GM18873 (cell line): ENCODE measurements around the gene CDHR1.

Experiments
- ATAC-seq: cut with Tn5 transposase; IDR thresholded peaks from one replicate; pipeline ENCODE4 v1.9.1; 2021; ENCODE audit warnings: mild to moderate bottlenecking, moderate library complexity, moderate number of reproducible peaks; ENCODE audit not compliant: unreplicated experiment, low FRiP score

CDHR1 gene

GRCh38 chr10:84196941-84197340 is 2.6 kb downstream of the CDHR1 start:
- ATAC-seq, result no peak

GRCh38 chr10:84197643-84198042 is 3.3 kb downstream of the CDHR1 start:
- no peak for ATAC-seq

GRCh38 chr10:84198206-84198915 is 4.0 kb downstream of the CDHR1 start:
- ATAC-seq, result no peak

GRCh38 chr10:84200537-84201243 is 6.4 kb downstream of the CDHR1 start:
- no peak for ATAC-seq

- ATAC-seq, result no peak
Measured at GRCh38 chr10:84201244-84201606, 6.9 kb downstream of the CDHR1 start.

GRCh38 chr10:84201682-84202081 is 7.3 kb downstream of the CDHR1 start:
- ATAC-seq, result no peak

- no peak for ATAC-seq
Measured at GRCh38 chr10:84202349-84202748, 8.0 kb downstream of the CDHR1 start.

GRCh38 chr10:84204122-84204521 is 9.8 kb downstream of the CDHR1 start:
- ATAC-seq, result no peak

GRCh38 chr10:84204610-84205009 is 10.3 kb downstream of the CDHR1 start:
- no peak for ATAC-seq

GRCh38 chr10:84205049-84205852 is 10.9 kb downstream of the CDHR1 start:
- ATAC-seq, result peak; percentile 80

GRCh38 chr10:84205853-84206525 is 11.7 kb downstream of the CDHR1 start:
- no peak for ATAC-seq

- no peak for ATAC-seq
Measured at GRCh38 chr10:84208023-84208422, 13.7 kb downstream of the CDHR1 start.

GRCh38 chr10:84211566-84211965 is 17.2 kb downstream of the CDHR1 start:
- no peak for ATAC-seq

GRCh38 chr10:84212014-84212413 is 17.7 kb downstream of the CDHR1 start:
- no peak for ATAC-seq

- ATAC-seq, result no peak
Measured at GRCh38 chr10:84213076-84213475, 18.7 kb downstream of the CDHR1 start.

GRCh38 chr10:84214046-84214572 is 19.8 kb downstream of the CDHR1 start:
- no peak for ATAC-seq

- no peak for ATAC-seq
Measured at GRCh38 chr10:84214612-84215235, 20.4 kb downstream of the CDHR1 start.

GRCh38 chr10:84216834-84217233 is 22.5 kb downstream of the CDHR1 start:
- ATAC-seq, result no peak

- ATAC-seq, result no peak
Measured at GRCh38 chr10:84217746-84218145, 23.4 kb downstream of the CDHR1 start.

GRCh38 chr10:84221916-84222315 is 27.6 kb downstream of the CDHR1 start:
- no peak for ATAC-seq
